Measurements from ENCODE around the gene ESPNL.
"Not testable (repeated sequence)": the region's sequence is repeated elsewhere in the genome, so short reads cannot be mapped to it uniquely, and the experiment has no call there.

ESPNL gene, protein sequence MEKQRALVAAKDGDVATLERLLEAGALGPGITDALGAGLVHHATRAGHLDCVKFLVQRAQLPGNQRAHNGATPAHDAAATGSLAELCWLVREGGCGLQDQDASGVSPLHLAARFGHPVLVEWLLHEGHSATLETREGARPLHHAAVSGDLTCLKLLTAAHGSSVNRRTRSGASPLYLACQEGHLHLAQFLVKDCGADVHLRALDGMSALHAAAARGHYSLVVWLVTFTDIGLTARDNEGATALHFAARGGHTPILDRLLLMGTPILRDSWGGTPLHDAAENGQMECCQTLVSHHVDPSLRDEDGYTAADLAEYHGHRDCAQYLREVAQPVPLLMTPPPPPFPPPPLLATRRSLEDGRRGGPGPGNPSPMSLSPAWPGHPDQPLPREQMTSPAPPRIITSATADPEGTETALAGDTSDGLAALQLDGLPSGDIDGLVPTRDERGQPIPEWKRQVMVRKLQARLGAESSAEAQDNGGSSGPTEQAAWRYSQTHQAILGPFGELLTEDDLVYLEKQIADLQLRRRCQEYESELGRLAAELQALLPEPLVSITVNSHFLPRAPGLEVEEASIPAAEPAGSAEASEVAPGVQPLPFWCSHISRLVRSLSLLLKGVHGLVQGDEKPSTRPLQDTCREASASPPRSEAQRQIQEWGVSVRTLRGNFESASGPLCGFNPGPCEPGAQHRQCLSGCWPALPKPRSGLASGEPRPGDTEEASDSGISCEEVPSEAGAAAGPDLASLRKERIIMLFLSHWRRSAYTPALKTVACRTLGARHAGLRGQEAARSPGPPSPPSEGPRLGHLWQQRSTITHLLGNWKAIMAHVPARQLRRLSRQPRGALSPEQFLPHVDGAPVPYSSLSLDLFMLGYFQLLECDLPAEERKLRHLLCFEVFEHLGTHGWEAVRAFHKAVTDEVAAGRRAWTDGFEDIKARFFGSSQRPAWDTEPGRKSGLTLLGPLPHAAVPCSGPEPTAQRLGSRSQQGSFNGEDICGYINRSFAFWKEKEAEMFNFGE

DNA sequence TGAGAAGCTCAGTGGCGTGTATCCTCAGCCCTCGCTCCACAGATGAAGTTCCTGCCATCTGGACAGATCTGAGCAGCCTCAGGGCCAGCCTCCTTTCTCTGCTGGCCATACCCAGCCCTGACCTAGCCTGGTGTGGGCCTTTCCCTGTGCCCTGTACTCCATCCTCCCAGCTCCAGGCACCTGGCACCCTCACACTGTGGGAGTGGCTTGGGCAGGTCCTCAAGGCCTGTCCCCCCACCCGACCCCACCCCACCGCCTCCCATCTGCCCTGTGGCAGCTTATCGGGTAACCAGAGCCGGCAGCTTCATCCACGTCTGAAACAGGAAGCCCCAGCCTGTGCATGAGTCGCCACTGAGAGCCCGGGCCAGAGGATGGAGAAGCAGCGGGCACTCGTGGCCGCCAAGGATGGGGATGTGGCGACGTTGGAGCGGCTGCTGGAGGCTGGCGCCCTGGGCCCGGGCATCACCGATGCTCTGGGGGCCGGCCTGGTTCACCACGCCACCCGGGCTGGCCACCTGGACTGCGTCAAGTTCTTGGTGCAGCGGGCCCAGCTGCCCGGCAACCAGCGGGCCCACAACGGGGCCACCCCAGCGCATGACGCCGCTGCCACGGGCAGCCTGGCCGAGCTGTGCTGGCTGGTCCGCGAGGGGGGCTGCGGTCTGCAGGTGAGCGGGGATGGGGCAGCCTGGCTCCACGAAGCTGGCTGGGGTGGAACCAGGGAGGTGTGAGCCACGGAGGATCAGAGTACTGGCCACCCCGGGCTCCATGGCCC is at the start of gene ESPNL:
Gene ESPNL (plus strand): TSS at position 292 of the 772 bp plus-strand sequence. CDS start 80 bp downstream, at position 372.
- in situ Hi-C loops (cut with HindIII; ENCODE audit: low pct_ligation_motif_present, low pct_unique_long_range_greater_than_20kb, low sequenced_read_pairs), result no loop called here

GRCh38 chr2:238053191-238053776 is 46.9 kb upstream of the ESPNL start:
- no peak for DNase-seq

More for the DNA sequence above, at the start of gene ESPNL:
- DNase-seq, result peak; percentile 28

DNA sequence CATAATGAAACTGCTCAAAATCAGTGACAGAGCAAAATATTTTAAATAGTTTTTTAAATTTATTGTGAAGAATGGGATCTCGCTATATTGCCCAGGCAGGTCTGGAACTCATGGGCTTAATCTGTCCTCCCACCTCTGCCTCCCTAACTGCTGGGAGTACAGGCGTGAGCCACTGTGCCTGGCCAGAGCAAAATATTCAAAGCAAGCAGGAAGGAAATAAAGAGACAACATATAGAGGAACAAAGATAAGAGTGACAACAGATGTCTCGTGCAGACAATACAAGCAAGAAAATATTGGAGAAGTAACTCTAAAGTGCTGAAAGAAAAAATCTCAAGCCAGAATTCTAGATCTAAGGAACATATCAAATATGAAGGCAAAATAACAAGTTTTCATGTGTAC is 44.3 kb upstream of the ESPNL start:
- no peak for DNase-seq
- in situ Hi-C loops (cut with HindIII; ENCODE audit: low pct_ligation_motif_present, low pct_unique_long_range_greater_than_20kb, low sequenced_read_pairs), result no loop called here

More at GRCh38 chr2:238053191-238053776, 46.9 kb upstream of the ESPNL start:
- in situ Hi-C loops (cut with HindIII; ENCODE audit: low pct_ligation_motif_present, low pct_unique_long_range_greater_than_20kb, low sequenced_read_pairs), result no loop called here

GRCh38 chr2:238057696-238058575 is 42.2 kb upstream of the ESPNL start:
- DNase-seq; in situ Hi-C loops (cut with HindIII; ENCODE audit: low pct_ligation_motif_present, low pct_unique_long_range_greater_than_20kb, low sequenced_read_pairs): not testable (repeated sequence)

DNA sequence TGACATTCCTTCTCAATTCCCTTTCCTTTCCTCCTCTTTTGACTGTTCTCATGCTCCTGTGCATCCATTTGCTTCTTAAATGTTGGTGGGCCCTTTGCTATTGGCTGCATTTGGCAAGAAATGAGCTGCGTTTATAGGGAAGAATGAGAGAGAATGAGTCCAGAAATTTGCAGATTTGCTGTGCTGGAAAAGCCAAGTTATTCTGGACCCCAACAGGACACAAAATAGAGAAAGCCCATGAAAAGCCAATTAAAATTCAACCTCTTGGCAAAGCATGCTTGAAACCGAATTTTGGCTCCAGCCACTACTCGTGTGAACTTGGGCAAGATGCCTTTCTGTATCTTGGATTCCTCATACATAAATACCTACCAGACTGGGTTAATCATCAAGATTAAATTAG is 40.6 kb upstream of the ESPNL start:
- in situ Hi-C loops (cut with HindIII; ENCODE audit: low pct_ligation_motif_present, low pct_unique_long_range_greater_than_20kb, low sequenced_read_pairs), result no loop called here
- no peak for DNase-seq

GRCh38 chr2:238060096-238060541 is 40.0 kb upstream of the ESPNL start:
- in situ Hi-C loops (cut with HindIII; ENCODE audit: low pct_ligation_motif_present, low pct_unique_long_range_greater_than_20kb, low sequenced_read_pairs), result no loop called here
- DNase-seq, result no peak

- DNase-seq, result peak; percentile 98
- in situ Hi-C loops (cut with HindIII; ENCODE audit: low pct_ligation_motif_present, low pct_unique_long_range_greater_than_20kb, low sequenced_read_pairs), result no loop called here
Measured at GRCh38 chr2:238060542-238061314, 39.4 kb upstream of the ESPNL start, which contains the start of gene SCLY. SCLY (plus strand) TSS chr2:238061001; CDS start chr2:238061055, 54 bp downstream.

- in situ Hi-C loops (cut with HindIII; ENCODE audit: low pct_ligation_motif_present, low pct_unique_long_range_greater_than_20kb, low sequenced_read_pairs), result no loop called here
- DNase-seq, result peak; percentile 60
Measured at GRCh38 chr2:238061315-238062202, 38.6 kb upstream of the ESPNL start.

DNA sequence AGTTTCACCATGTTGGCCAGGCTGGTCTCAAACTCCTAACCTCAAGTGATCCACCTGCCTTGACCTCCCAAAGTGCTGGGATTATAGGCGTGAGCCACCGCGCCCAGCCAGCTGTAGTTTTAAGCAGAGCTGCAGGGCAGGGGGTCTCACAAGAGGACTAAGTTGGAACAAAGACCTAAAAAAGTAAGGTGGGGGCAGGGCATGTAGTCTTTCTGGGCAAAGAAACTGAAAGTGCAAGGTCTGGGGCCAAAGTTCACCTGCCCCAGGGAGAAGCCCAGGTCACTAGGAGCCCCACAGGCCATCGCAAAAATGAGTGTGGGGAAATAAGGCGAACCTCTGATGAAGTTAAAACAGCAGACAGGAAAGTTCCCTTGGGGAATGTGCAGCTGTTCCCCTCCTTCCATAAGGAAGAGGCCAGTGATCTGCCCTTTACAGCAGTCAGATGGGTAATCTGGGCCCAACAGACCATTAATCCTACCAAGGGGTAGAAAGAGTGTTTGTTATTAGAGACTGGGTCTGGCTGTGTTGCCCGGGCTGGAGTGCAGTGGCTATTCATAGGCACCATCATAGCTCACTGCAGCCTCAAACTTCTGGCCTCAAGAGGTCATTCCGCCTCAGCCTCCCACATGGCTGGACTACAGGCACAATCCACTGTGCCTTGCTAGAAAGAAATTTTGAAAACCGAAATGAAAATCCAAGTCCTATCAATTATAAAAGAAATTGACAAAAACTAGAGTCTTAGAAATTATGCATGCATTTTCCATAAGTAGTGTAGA is 36.5 kb upstream of the ESPNL start:
- in situ Hi-C loops (cut with HindIII; ENCODE audit: low pct_ligation_motif_present, low pct_unique_long_range_greater_than_20kb, low sequenced_read_pairs), result no loop called here
- no peak for DNase-seq

- no peak for DNase-seq
- in situ Hi-C loops (cut with HindIII; ENCODE audit: low pct_ligation_motif_present, low pct_unique_long_range_greater_than_20kb, low sequenced_read_pairs), result no loop called here
Measured at GRCh38 chr2:238064376-238064775, 35.8 kb upstream of the ESPNL start.

DNA sequence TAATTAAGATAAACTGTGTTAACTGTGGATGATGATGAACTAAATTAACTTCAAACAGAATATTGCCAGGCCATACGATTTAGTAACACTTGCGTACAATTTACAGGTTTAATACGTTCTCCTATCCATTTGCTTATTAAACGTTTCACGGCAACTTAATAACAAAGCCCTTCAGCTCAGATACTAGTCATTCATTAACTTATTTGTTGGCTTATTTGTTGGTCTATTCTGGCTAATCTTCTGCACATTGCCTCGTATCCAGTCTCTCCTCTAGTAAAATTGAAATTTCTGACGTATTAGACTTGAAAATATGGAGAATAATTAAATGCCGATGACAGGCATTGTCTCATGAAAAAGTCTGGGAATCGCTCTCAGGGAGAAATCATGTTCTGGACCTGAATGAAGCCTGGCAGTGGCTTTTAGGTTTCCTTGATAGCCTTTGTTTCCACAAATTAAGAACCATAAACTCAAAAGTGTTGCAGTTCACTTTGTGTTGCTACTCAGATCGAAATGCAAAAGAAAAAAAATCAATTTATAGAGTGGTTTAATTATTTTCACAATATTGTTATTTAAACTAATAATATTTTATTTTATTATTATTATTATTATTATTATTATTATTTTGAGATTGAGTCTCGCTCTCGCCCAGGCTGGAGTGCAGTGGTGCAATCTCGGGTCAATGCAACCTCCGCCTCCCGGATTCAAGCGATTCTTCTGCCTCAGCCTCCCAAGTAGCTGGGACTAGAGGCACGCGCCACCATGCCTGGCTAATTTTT is 34.9 kb upstream of the ESPNL start:
- in situ Hi-C loops (cut with HindIII; ENCODE audit: low pct_ligation_motif_present, low pct_unique_long_range_greater_than_20kb, low sequenced_read_pairs), result no loop called here
- DNase-seq, result no peak

DNA sequence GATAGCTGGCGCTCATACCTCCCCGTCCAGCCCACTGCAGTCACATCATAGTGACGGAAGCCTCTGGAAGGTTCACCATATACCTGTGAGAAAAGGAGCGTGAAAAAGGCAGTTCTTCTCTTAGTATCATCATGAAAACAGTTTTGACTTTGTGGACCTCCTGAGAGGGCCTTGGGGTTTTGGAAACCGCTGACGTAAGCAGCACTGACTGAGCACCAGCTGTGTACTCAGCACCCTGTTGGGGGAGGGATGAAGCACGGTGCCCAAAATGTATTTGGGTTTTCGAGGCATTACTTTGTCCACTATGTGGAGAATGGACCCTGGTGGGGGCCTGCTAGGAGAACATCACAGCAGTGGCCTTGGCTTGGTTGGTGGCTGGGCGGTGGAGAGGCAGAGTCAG is 33.9 kb upstream of the ESPNL start:
- in situ Hi-C loops (cut with HindIII; ENCODE audit: low pct_ligation_motif_present, low pct_unique_long_range_greater_than_20kb, low sequenced_read_pairs), result no loop called here
- DNase-seq, result no peak

GRCh38 chr2:238066718-238067117 is 33.4 kb upstream of the ESPNL start:
- DNase-seq; in situ Hi-C loops (cut with HindIII; ENCODE audit: low pct_ligation_motif_present, low pct_unique_long_range_greater_than_20kb, low sequenced_read_pairs): not testable (repeated sequence)

GRCh38 chr2:238067939-238068338 is 32.2 kb upstream of the ESPNL start:
- in situ Hi-C loops (cut with HindIII; ENCODE audit: low pct_ligation_motif_present, low pct_unique_long_range_greater_than_20kb, low sequenced_read_pairs), result no loop called here
- no peak for DNase-seq

All from ACHN (cell line).